SH-SY5Y (cell line): Measurements from ENCODE around the gene HDAC10.

ENCODE experiments used
- GATA2 ChIP-seq: IDR thresholded peaks from 2 replicates; pipeline ENCODE4 v1.6.1; 2011; ENCODE audit warnings: mild to moderate bottlenecking, low read depth, low read length
- GATA3 ChIP-seq: IDR thresholded peaks from 2 replicates; pipeline ENCODE4 v1.6.1; 2011; ENCODE audit warnings: low read depth, mild to moderate bottlenecking, low read length, moderate library complexity

DNA sequence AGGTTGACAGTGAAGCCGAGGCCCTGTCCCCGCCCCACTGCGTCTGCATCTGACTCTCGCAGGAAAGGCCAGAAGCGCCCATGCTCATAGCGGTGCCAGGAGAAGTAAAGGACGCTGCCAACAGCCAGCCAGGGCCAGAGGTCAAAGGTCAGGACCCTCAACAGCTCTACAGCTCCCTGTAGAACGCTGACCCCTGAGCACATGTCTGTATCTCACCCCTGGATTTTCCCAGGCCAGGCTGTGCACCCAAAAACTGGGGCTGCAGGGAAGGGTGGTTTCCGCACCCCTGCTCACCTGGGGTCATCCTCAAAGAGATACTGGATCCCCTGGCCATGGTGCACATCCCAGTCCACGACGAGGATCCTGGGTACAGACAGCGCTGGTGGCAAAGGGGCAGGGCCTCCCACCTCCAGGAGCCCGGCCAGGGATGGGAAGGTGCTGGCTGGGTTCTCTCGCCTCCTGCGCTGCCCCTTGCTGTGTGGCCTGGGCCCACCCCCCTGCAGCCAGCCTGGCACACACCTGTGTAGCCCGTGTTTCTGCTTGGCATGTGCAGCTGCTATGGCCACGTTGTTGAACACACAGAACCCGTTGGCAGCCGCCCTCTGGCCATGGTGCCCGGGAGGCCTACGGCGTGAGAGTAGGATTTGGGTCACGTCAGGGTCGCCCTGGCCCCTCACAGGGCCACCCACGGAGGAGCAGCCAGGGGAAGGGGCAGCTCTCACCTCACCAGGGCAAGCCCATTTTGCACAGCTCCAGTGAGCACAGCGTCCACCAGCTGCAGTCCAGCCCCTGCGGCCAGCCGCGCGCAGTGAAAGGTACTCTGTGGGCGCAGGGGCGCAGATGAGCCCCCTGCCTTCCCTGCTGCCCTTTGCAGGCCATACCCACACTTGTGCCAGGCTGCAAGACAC, 1.5 kb downstream of the HDAC10 start:
- TF ChIP-seq GATA2: no peak
- no peak for TF ChIP-seq GATA3
